ENCODE measurements around the gene SETDB2. TPM values are rescaled to one million over a fixed set of nuclear protein-coding genes. Genes with fewer than 3 reads are reported as not detected.

The SETDB2 gene
- total and polyA plus RNA-seq, 2 of the 13 experiments (the other 11 are each of a cell fraction or from before 2014, with no cell fraction given): 8.1 to 8.7 TPM

DNA sequence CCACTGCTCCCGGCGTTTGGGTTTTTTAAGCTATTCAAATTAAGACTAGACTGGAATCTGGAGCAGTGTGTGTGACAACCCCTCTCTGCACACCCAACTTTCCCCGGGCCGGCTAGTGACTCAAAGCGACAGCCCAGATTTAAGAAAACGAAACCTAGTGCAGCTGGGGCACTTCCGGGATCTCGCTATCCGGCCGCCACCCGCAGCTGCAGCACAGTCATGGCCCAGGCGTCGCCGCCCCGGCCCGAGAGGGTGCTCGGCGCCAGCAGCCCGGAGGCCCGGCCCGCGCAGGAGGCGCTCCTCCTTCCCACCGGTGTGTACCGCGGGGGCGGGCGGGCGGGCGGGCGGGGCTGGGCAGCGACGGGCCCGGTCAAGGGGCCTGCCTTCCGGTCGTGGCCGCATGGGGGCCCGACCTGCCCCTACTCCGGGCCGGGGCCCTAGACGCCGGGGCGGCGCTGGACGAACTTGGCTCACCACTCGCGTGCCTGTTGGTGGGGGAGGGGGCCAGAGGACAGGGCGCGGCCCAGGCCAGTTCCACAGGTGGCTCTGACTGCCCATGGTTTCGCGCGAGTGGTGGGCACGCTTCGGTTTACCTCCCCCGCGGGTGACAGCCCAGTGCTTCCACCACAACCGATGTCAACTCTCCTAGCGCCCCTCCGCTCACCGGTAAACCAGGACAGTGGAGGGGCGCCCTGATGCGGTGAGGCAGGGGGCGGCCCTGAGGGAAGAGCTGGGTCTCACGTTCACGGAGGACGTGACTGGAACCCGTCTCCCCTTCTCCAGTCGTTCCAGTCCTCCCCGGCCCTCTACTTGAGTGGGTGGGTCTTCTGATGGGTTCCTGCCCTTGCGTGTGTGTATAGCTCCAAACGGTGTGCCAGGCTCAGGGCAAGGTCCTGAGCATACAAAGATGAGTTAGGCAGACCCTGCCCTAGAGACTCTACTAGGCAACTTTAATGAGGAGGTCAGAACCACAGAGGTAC lies 52.0 kb downstream of the SETDB2 start, which contains the start of gene PHF11 (continued):
- TF ChIP-seq, protein P1, sequence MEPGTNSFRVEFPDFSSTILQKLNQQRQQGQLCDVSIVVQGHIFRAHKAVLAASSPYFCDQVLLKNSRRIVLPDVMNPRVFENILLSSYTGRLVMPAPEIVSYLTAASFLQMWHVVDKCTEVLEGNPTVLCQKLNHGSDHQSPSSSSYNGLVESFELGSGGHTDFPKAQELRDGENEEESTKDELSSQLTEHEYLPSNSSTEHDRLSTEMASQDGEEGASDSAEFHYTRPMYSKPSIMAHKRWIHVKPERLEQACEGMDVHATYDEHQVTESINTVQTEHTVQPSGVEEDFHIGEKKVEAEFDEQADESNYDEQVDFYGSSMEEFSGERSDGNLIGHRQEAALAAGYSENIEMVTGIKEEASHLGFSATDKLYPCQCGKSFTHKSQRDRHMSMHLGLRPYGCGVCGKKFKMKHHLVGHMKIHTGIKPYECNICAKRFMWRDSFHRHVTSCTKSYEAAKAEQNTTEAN (CRISPR knock-in tag; conservative IDR thresholded peaks at IDR 0.05): no peak
- TF ChIP-seq ZNF432 (CRISPR knock-in tag; IDR thresholded peaks at IDR 0.05; ENCODE audit: borderline replicate concordance) (no peak), NFAT5 (CRISPR knock-in tag; IDR thresholded peaks at IDR 0.05) (peak; percentile 11; the same call in 1 of the 2 replicates), TFAP4 (IDR thresholded peaks at IDR 0.05; ENCODE audit: borderline replicate concordance, low read depth) (0 out of 2 replicates have a peak, but pooled peaks have one; percentile 4), THYN1 (CRISPR knock-in tag; IDR thresholded peaks at IDR 0.05; ENCODE audit: borderline replicate concordance, low read depth) (no peak), ZNF879 (CRISPR knock-in tag; IDR thresholded peaks at IDR 0.05) (no peak), ZNF468 (CRISPR knock-in tag; IDR thresholded peaks at IDR 0.05) (no peak), ARID3A (IDR thresholded peaks at IDR 0.05; ENCODE audit: low read depth, low read length) (no peak), SMC3 (IDR thresholded peaks at IDR 0.05; ENCODE audit: low read length) (no peak), AKNA (CRISPR knock-in tag; IDR thresholded peaks at IDR 0.05; ENCODE audit: borderline replicate concordance) (no peak)
